ENCODE measurements around the gene SFMBT2. TPM values are rescaled to one million over a fixed set of nuclear protein-coding genes. Genes with fewer than 3 reads are reported as not detected.
"Not testable (repeated sequence)": the region's sequence is repeated elsewhere in the genome, so short reads cannot be mapped to it uniquely, and the experiment has no call there.

Gene SFMBT2
- total RNA-seq, 1 donor from 2014 or later = 9.1 TPM

- TF ChIP-seq, protein P1, sequence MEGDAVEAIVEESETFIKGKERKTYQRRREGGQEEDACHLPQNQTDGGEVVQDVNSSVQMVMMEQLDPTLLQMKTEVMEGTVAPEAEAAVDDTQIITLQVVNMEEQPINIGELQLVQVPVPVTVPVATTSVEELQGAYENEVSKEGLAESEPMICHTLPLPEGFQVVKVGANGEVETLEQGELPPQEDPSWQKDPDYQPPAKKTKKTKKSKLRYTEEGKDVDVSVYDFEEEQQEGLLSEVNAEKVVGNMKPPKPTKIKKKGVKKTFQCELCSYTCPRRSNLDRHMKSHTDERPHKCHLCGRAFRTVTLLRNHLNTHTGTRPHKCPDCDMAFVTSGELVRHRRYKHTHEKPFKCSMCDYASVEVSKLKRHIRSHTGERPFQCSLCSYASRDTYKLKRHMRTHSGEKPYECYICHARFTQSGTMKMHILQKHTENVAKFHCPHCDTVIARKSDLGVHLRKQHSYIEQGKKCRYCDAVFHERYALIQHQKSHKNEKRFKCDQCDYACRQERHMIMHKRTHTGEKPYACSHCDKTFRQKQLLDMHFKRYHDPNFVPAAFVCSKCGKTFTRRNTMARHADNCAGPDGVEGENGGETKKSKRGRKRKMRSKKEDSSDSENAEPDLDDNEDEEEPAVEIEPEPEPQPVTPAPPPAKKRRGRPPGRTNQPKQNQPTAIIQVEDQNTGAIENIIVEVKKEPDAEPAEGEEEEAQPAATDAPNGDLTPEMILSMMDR (IDR thresholded peaks at IDR 0.05; ENCODE audit: unreplicated experiment) = no peak
- Mint-ChIP-seq H3K4me1 (ENCODE audit: low read depth) (peaks cover 11% of the 10 kb centered on the region), H3K27me3 (peaks cover 19% of the 10 kb centered on the region), H3K27ac (no peak overlapping the region), H3K4me3 (ENCODE audit: low read depth) (no peak overlapping the region), H3K9me3 (ENCODE audit: low read depth) (no peaks in the 10 kb centered on the region), H3K36me3 (ENCODE audit: insufficient read depth) (no peaks in the 10 kb centered on the region)
- no peak for DNase-seq (ENCODE audit: low spot score, unreplicated experiment)
These were observed 110.4 kb downstream of the SFMBT2 start for GRCh38 chr10:7300384-7300971.

GRCh38 chr10:7299601-7300325 lies 111.1 kb downstream of the SFMBT2 start:
- not testable (repeated sequence) for H3K9me3 Mint-ChIP-seq (ENCODE audit: low read depth); H3K27ac Mint-ChIP-seq; DNase-seq (ENCODE audit: low spot score, unreplicated experiment); H3K36me3 Mint-ChIP-seq (ENCODE audit: insufficient read depth); H3K4me3 Mint-ChIP-seq (ENCODE audit: low read depth)
- peaks cover 11% of the 10 kb centered on the region for H3K4me1 Mint-ChIP-seq (ENCODE audit: low read depth)
- peaks cover 23% of the 10 kb centered on the region for H3K27me3 Mint-ChIP-seq

DNA sequence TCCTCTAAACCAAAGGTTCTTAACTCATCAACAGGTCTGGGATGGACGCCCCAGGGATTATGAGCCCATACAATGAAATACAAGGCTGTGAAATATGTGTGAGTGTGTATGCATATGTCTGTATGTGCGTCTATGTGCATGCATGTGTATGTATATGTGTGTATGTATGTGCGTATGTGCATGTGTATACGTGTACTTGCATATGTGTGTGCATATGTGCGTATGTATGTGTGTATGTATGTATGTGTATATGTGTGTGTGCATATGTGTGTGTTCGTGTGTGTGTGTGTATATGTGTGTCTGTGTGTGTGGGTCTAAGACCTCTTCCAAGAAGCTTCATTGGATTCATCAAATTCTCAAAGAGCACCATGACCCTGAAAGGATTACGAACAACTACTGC lies 112.3 kb downstream of the SFMBT2 start:
- Mint-ChIP-seq H3K9me3 (ENCODE audit: low read depth) (no peaks in the 10 kb centered on the region), H3K4me1 (ENCODE audit: low read depth) (peaks cover 11% of the 10 kb centered on the region), H3K27ac (no peak overlapping the region), H3K36me3 (ENCODE audit: insufficient read depth) (no peaks in the 10 kb centered on the region), H3K27me3 (peaks cover 23% of the 10 kb centered on the region), H3K4me3 (ENCODE audit: low read depth) (no peak overlapping the region)
- TF ChIP-seq, protein P1 (IDR thresholded peaks at IDR 0.05; ENCODE audit: unreplicated experiment) = no peak
- no peak for DNase-seq (ENCODE audit: low spot score, unreplicated experiment)

DNA sequence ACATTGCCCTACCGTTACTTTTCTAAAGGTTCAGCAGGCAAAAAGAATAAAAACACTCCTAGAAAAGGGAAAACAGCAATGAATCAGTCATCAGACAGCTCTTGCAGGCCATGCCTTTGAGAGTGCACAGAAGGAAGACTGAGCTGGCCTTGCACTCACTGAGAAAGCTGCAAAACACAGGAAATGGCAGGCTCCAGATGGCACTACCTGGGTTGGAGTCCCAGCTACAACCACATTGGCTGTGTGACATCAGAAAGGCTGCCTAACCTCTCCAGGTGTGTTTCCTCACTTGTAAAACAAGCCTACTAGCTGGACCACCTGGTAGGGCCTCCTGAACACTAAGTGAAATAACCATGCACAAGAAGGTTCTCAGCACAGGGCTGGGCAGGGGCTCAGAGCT lies 113.7 kb downstream of the SFMBT2 start:
- peaks cover 19% of the 10 kb centered on the region for H3K27me3 Mint-ChIP-seq
- H3K4me1 Mint-ChIP-seq (ENCODE audit: low read depth) = peaks cover 8% of the 10 kb centered on the region
- TF ChIP-seq, protein P1 (IDR thresholded peaks at IDR 0.05; ENCODE audit: unreplicated experiment) = no peak
- DNase-seq (ENCODE audit: low spot score, unreplicated experiment) = no peak
- H3K9me3 Mint-ChIP-seq (ENCODE audit: low read depth) = no peaks in the 10 kb centered on the region
- H3K36me3 Mint-ChIP-seq (ENCODE audit: insufficient read depth) = no peaks in the 10 kb centered on the region
- H3K4me3 Mint-ChIP-seq (ENCODE audit: low read depth) = no peak overlapping the region
- no peak overlapping the region for H3K27ac Mint-ChIP-seq

DNA sequence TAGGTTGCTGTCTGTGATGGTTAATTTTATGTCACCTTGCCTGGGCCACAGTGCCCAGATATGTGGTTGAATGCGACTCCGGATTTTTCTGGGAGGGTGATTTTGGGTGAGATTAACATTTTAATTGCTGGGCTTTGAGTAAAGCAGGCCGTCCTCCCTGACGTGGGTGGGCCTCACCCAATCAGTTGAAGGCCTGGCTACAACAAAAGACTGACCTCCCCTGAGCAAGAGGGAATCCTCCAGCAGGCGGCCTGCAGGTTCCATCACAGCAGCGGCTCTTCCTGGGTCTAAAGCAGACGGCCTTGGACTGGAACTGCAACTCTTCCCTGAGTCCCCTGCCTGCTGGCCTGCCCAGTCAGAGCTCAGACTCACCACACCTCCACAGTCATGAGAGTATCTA lies 114.2 kb downstream of the SFMBT2 start:
- Mint-ChIP-seq H3K9me3 (ENCODE audit: low read depth) (no peaks in the 10 kb centered on the region), H3K4me3 (ENCODE audit: low read depth) (no peak overlapping the region), H3K27me3 (peaks cover 15% of the 10 kb centered on the region), H3K4me1 (ENCODE audit: low read depth) (peaks cover 6% of the 10 kb centered on the region), H3K36me3 (ENCODE audit: insufficient read depth) (no peaks in the 10 kb centered on the region), H3K27ac (no peak overlapping the region)
- no peak for DNase-seq (ENCODE audit: low spot score, unreplicated experiment)
- TF ChIP-seq, protein P1 (IDR thresholded peaks at IDR 0.05; ENCODE audit: unreplicated experiment) = no peak

DNA sequence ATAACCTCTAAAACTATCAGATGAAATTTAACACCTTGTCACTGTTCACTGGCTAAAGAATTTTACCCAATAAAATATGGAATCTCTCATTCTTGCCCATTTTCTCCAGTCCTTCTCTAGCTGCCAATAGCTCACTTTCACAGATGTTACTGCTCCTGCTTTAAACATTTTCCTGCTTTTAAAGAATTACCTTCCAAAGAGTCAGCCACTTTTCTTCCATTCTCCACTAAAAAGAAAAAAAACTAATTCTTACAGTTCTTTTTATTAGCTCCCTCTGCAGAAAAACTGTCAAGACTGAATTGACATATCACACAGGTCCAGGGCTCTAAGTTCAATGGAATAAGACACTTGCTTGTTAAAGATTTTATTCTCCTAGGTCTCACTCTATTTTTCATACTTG lies 114.8 kb downstream of the SFMBT2 start:
- Mint-ChIP-seq H3K9me3 (ENCODE audit: low read depth) (no peaks in the 10 kb centered on the region), H3K4me1 (ENCODE audit: low read depth) (peaks cover 5% of the 10 kb centered on the region), H3K4me3 (ENCODE audit: low read depth) (no peak overlapping the region), H3K27me3 (peaks cover 14% of the 10 kb centered on the region), H3K27ac (no peak overlapping the region), H3K36me3 (ENCODE audit: insufficient read depth) (no peaks in the 10 kb centered on the region)
- DNase-seq (ENCODE audit: low spot score, unreplicated experiment) = no peak
- TF ChIP-seq, protein P1 (IDR thresholded peaks at IDR 0.05; ENCODE audit: unreplicated experiment) = no peak
